IPS DF 19.7 (cell line): ENCODE data around the gene FAM222B.
A peak's percentile ranks its signal among the peaks of the same experiment; 100 is the strongest.
"Not testable (repeated sequence)": the region's sequence is repeated elsewhere in the genome, so short reads cannot be mapped to it uniquely, and the experiment has no call there.

Experiments
- DNase-seq: peaks from one replicate; pipeline ENCODE4 v3.0.0-alpha.2; 2013; ENCODE audit warnings: low read depth, low spot score

The FAM222B gene

DNA sequence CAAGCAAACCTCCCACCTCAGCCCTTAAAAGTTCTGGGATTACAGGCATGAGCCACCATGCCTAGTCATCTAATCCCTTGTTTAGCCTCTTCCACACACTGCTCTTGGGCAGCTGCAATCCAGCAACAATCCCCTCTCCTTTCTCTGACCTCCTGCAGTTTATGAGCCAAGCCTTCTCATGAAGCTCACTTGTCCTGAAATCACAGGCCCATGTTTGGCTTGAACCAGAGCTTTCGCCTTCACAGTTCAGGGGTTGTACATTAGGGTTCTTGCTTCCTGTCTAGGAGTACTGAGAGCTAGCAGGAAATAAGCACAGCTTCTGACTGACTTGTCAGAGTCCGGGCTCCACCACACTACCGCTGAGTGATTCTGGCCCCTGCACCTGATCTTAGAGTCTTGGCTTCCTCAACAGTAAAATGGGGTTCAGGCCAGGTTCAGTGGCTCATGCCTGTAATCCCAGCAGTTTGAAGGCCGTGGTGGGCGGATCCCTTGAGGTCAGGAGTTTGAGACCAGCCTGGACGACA lies 28.5 kb upstream of the FAM222B start:
- no peak for DNase-seq

DNA sequence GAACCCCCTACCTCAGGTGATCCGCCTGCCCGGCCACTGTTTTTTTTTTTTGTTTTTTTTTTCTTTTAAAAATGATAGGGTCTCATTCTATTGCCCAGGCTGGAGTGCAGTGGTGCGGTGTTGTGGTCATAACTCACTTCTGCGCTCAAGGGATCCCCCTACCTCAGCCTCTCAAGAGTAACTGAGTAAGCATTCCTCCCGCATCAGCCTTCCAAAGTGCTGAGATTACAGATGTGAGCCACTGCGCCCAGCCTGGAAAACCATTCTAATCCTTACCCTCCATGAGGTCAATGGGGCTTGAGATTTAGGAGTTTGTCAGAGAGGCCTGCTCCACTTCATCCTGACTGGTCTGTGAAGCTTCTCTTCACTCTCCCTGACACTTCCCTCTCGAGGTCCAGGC lies 24.7 kb upstream of the FAM222B start:
- DNase-seq: no peak

DNA sequence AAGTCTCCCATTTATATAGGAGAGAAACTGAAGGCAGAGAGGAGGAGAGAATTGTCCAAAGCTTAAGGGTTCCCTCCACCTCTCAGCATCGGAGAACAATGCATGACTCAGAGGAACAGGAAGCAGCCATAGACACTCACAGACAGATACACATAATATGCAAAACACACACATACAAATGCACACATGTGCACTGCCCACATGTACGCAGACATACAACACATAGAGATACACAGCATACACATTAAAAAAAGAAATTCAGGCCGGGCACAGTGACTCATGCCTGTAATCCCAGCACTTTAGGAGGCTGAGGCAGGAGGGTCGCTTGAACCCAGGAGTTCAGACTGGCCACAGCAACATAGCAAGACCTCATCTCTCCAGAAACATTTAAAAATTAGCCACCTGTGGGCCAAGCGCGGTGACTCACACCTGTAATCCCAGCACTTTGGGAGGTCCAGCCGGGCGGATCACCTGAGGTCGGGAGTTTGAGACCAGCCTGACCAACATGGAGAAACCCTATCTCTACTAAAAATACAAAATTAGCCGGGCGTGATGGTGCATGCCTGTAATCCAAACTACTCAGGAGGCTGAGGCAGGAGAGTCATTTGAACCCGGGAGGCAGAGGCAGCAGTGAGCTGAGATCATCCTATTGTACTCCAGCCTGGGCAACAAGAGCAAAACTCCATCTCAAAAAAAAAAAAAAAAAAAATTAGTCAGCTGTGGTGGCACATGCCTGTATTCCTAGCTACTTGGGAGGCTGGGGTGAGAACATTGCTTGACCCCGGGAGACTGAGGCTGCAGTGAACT lies 23.6 kb upstream of the FAM222B start:
- no peak for DNase-seq

DNA sequence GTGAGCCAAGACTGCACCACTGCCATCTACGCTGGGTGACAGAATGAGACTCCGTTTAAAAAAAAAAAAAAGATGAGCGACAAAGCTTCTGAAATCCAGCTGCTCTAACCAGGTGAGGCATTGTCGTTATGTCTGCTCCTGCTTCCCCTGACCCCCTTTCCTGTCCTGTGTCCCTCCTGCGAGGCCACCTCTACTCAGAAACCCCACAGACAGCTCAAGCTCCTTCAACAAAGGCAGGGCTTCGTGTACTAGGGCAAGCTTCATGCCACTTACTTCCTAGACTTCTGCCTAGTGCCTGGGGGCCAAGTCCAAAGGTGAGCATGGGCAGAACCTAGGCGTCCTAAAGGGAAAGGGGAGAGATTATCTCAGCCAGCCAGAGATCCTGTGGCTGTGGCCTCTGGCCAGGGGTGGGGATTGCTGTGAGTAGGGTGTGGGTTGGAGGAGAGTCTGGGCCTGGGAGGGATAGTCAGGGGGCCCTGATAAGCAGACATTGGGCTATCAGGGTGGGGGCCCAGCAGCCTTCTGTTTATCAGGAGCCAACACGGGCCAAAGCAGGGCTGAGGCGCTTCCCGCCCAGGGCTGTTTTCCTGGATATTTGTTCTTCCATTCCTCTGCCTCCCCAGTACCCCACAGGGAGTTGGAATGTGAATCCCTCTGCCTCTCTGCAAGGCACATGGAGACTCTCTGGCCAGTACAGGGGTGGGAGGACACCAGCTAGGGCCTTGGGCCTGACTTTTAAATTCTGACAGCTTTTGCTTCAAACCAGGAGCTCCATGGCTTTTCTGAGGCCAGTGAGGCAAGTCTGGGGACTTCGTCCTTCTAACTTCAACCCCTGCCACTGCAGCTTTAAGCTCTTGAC lies 22.6 kb upstream of the FAM222B start:
- DNase-seq: no peak

DNA sequence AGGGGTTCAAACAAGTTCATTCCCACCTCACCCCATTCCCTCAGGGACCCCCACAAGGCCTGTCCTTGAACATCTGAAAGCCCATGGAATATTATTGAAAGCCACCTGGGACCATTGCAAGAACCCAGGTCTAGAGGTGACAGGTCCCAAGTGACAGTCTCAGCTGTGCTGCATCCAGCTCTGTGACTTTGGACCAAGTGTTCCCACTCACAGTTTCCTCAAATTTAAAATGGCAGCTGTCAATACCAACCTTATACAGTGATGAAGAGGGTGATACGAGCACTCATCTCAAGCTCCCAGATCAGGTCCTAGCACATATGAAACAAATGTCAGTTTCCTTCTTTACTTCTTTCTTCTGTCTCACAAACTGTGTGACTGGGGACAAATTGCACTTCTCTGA lies 21.4 kb upstream of the FAM222B start:
- no peak for DNase-seq

DNA sequence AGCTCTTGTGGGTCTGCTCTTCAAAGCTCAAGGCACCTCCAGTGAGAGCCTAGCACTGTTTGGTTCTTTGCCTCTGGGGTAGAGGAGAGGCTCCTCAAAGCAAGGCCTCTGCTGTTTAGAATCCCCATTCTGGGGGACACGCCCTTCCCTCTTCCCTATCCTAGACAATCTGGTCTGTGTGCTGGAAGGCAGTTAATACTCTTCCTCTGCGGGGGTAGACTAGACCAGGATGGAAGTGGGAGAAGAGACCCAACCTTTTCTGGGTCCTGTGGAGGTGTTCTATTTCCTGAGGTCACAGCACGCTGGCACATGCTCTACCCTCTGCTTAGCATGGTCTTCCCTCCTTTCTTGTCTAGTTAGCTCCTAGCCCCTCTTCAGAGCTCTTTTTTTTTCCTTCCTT lies 20.0 kb upstream of the FAM222B start:
- DNase-seq: no peak

DNA sequence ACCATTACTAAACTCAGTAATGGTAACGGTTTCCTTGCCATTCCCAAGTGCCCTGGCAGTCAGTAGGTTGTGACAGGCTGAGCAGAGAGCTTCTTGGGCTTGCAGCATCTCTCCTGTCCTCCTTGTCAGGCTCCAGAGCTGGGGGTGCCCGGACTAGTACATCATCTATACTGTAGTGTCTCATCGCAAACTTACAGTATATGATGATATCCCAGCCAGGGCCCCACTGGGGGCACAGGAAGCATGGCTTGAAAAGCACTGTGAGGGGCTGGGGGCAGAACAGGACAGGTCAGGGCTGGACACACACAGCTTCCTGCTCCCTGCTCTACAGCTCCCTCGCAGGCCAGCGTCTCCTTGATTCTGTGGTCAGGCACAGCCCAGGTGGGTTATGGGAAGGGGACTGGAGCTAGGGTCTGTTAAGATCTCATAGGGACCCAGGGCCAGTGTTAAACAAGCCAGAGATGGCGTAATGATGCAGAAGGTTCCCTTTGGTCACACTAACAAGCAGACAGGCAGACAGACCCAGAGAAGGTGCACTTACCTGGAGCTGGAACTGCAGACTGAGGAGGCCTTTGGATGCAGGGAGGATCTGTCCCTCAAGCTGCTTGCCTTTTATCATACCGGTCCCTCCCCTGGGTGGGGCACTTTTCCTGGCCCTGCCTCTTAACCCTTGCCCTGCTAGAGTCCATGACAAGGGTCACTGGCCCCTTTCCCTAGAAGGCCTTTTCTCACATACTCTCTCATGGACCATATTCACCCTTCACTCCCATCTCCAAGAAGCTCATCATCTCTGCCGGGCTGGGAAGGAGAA lies 19.0 kb upstream of the FAM222B start:
- no peak for DNase-seq

DNA sequence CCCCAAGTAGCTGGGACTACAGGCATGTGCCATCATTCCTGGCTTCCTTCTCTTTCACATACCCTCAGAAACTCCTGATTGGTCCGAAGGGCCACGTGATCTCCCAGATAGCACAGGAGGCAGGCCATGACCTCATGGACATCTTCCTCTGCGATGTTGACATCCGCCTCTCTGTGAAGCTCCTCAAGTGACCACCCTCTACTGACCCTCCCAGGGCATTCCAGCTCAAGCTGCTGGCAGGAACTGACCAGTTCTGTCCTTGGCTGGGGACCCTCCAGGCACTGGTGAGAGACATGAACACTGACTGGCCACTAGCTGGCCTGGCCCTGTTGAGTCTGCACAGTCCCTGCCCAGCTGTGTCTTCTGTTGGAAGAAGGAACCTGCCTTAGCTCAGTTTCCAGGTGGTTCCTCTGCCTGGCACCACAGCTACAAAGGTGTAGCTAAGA lies 17.8 kb upstream of the FAM222B start:
- DNase-seq: no peak

DNA sequence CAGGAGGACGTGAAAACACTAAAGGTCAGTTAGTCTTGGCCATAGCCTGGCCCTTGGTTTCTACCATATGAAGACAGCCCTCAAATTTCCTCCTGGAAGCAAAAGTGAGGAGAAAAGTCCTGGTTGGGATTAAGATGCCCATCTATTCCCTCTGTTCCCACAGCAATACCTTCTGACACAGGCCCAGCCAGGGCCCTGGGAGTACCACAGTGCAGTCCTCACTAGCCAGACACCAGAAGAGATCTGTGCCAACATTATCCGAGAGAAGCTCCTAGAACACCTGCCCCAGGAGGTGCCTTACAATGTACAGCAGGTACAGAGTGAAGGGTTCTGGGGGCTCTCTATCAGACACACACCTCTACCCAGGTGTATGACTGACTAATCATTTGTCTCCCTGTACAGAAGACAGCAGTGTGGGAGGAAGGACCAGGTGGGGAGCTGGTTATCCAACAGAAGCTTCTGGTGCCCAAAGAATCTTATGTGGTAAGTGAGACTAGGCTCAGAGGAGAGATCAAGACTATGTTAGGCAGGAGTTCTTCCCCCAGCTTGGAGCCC lies 16.3 kb upstream of the FAM222B start:
- DNase-seq: no peak

DNA sequence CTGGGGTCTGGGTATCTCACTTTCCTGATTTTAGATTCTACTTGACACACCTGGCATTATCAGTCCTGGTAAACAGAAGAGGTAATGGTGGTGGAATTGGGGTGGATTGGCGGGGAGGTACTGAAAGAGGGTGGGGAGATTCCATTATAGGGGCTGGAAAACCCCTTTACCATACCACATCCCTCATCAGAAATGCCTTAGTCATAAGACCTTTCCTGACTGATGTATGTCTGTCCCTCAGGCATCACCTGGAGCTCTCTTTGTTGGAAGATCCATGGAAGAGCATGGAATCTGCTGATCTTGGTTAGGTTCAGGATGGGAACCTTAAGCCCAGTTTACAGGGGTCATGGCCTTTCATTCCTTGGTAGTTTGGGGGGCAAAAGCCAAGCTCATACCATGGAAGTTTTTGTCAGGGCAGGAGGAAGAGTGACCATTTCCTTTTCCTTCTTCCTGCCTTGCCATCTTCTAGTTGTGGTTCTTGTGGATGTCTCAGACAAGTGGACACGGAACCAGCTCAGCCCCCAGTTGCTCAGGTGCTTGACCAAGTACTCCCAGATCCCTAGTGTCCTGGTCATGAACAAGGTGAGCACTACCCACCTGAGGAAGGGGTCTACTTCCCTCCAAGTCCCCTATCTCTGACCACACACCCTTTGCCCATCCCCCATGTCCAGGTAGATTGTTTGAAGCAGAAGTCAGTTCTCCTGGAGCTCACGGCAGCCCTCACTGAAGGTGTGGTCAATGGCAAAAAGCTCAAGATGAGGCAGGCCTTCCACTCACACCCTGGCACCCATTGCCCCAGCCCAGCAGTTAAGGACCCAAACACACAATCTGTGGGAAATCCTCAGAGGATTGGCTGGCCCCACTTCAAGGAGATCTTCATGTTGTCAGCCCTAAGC lies 15.6 kb upstream of the FAM222B start:
- no peak for DNase-seq

DNA sequence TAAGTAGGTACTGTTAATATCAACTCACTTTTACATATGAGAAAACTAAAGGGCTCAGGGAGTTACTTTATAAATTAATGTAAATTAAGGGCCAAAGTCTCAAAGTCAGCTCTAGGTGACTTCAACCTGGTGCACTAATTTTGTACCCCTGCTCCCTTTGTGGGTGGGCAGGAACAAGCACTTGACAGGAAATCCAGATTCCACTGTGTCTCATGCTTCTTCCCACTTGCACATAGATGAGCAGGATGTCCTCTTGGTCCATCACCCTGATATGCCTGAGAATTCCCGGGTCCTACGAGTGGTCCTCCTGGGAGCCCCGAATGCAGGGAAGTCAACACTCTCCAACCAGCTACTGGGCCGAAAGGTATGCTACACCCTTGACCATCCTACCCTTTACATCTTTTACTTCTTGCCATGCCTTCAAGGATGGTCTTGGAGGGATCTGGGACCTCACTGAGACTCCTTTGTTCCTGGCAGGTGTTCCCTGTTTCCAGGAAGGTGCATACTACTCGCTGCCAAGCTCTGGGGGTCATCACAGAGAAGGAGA lies 13.5 kb upstream of the FAM222B start:
- no peak for DNase-seq

DNA sequence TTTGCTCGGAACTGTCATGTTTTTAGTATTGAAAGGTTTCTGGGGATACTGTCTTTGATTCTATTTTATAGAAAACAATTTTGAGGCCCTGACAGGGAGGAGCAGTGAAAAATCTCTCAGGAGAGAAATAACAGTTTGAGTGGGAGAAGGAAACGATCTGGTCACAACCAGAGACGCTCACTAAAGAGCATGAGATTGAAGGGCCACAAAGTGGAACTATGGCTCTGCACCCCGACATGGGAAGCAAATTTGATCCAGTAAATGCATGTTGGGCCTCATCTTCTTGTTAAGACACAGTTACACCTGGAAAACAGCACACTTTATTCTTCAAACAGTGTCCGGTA lies 12.7 kb upstream of the FAM222B start:
- no peak for DNase-seq

DNA sequence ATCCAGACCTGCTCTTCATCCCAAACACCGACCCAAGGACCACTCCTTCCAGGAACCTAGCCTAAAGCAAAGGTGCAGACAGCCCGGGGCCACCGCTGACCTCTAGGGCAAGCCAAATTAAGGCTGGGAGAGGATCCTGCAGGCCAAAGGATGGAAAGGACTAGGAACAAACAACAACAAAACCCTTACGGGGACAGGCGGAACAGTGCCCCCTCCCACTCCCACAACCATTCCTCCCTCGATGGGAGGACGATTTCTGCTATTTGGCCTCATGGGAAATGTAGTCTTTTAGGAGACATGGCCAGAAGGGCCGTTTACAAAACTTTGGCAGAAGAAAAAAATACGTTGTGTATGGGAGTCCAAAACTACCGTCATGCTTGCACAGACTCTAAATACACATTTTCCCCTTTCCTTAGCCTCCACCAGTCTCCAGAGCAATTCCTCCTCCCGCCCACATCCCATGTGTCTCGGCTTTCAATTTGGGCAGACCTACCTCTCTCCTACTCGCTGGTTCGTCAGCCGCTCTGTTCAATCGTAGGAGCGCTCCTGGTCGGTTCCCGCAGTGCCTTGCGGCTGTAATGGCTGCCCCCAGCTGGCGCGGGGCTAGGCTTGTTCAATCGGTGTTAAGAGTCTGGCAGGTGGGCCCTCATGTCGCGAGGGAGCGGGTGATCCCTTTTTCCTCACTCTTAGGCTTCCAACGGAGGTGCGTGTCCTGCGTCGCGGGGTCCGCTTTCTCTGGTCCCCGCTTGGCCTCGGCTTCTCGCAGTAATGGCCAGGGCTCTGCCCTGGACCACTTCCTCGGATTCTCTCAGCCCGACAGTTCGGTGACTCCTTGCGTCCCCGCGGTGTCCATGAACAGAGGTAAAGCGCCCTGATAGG lies 12.1 kb upstream of the FAM222B start, which contains the start of gene ERAL1:
TSS of gene ERAL1 (plus strand) at position 560 of the 879 bp plus-strand sequence. CDS start at position 579, 19 bp downstream.
- peak; percentile 71 for DNase-seq

DNA sequence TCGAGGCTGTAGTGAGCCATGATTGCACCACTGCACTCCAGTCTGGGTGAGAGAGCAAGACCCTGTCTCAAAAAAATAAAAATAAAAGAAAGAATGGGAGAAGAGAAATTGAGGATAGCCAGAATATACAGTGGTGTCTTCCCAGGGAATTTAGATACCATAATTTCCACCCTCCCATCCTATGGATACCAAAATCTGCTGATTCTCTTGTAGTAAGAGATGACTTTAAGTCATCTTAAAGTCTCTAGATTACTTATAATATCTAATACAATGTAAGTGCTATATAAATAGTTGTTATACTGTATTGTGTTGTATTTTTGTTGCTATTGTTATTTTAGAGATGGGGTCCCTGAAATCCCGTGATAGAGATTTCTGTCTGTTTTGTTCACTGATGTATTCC lies 10.7 kb upstream of the FAM222B start:
- no peak for DNase-seq

DNA sequence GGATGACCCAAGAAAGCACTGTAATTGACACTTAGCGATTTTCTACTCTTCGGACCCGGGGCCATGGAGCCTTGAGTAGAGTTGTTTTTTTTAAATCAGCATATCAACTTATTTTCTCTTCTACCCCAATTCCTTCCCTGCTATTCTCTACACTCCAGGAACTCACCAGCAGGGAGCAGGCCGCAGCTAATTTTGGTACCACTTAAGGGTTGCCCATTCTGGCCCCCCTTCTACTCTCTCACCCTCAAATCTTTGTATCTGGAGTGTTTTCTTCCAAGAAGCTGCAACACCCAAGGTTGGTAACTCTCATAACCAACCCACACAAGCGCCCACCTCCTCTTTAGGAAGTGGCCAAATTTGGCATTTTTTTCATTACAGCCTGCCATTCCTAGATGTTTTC lies 6.7 kb upstream of the FAM222B start:
- DNase-seq: no peak

DNA sequence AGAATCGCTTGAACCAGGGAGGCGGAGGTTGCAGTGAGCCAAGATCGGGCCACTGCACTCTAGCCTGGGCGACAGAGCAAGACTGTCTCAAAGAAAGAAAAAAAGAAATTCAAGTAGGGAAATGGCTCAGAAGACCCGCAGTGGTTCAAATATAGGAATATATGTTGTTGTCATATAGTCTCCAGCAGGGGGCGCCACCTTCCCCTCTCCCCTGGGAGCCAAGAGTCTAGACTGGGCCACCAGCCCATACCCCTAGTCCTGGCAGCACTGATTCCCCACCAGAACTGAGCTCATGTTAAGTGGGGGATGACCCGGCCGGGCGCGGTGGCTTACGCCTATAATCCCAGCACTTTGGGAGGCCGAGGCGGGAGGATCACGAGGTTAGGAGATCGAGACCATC lies 6.1 kb upstream of the FAM222B start:
- DNase-seq: not testable (repeated sequence)

DNA sequence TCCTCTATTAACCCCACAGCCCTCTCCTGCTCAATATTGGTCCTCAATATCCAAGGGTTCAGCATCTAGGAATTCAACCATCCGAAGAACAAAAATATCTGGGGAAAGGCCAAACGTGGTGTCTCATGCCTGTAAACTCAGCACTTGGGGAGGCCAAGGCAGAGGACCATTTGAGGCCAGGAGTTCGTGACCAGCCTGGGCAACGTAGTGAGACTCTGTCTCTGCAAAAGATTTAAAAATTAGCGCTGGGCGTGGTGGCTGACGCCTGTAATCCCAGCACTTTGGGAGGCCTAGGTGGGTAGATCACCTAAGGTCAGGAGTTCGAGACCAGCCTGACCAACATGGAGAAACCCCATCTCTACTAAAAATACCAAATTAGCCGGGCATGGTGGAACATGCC lies 4.1 kb upstream of the FAM222B start:
- not testable (repeated sequence) for DNase-seq

DNA sequence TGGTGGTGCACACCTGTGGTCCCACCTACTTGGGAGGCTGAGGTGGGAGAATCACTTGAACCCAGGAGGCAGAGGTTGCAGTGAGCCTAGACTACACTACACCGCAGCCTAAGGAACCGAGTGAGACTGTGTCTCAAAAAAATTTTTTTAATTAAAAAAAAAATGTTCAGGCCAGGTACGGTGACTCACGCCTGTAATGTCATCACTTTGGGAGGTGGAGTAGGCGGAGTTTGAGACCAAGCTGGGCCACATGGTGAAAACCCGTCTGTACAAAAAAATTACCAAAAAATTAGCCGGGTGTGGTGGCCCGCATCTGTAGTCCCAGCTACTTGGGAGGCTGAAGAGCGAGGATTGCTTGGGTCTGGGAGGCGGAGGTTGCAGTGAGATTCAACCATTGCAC lies 3.6 kb upstream of the FAM222B start:
- DNase-seq: no peak

DNA sequence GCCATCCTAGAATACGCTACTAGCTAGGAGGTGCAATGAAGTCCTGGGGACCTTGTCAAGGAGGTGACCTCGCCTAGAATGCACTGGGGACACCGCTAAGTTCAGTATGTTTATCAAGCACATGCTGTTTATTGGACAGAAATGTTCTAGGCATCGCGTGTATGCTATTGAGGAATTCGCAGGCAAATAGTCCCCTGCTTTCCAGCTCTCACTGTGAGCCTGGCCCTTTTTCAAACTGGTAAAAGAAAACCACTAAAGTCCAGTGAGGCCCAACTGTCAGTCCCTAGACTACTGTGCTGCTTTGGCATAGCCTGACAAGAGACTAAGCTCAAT lies 1.2 kb upstream of the FAM222B start:
- no peak for DNase-seq
